H1 (cell line): ENCODE data around the gene KHDRBS2. TPM values are rescaled to one million over a fixed set of nuclear protein-coding genes. Genes with fewer than 3 reads are reported as not detected.

Experiments
- CTCF ChIA-PET: fragments of 300-600 bp; sonication (Branson Sonifier 250); formaldehyde crosslinking; loops from one replicate; lab custom pipeline; 2021; ENCODE audit not compliant: partially characterized antibody; lab: Charles Lee
- POLR2A ChIA-PET: fragments of 300-600 bp; sonication (Branson Sonifier 250); formaldehyde crosslinking; loops from one replicate; lab custom pipeline; 2021; ENCODE audit warnings: inconsistent platforms; ENCODE audit not compliant: partially characterized antibody; lab: Charles Lee
- DNase-seq, 2 experiments: peaks; one replicate each; pipeline versions ENCODE4 v3.0.0 to v3.0.0-alpha.2; 2010 to 2022; ENCODE audit warnings: low spot score in 2 of 2, low read depth in 1 of 2, mixed read lengths in 1 of 2
- FAIRE-seq: peaks from 2 replicates; lab custom pipeline; 2011; peaks lifted over from hg19 to GRCh38; lab: Jason Lieb, UNC
- H2AFZ ChIP-seq: 2 replicates; pipeline ENCODE4 v1.8.1; 2012; ENCODE audit warnings: low read length, inconsistent platforms
- H2AK5ac ChIP-seq: 2 replicates; pipeline ENCODE4 v1.6.1; 2013; ENCODE audit warnings: low read depth, low read length
- H2BK120ac ChIP-seq: replicated peaks from 2 replicates; pipeline ENCODE3; 2013; ENCODE audit warnings: low read depth, low read length, inconsistent platforms
- H2BK12ac ChIP-seq: 2 replicates; pipeline ENCODE4 v1.6.1; 2013; ENCODE audit warnings: low read depth, low read length
- H2BK15ac ChIP-seq: 2 replicates; pipeline ENCODE4 v1.6.1; 2013; ENCODE audit warnings: low read length
- H2BK20ac ChIP-seq: 2 replicates; pipeline ENCODE4 v1.6.1; 2013; ENCODE audit warnings: low read length
- H2BK5ac ChIP-seq: 2 replicates; pipeline ENCODE4 v1.6.1; 2013; ENCODE audit warnings: low read depth, low read length
- H3K14ac ChIP-seq: 2 replicates; pipeline ENCODE4 v1.6.1; 2013; ENCODE audit warnings: inconsistent platforms; ENCODE audit not compliant: insufficient read length
- H3K18ac ChIP-seq: 2 replicates; pipeline ENCODE4 v1.6.1; 2013; ENCODE audit warnings: low read length; ENCODE audit errors: extremely low read depth
- H3K23ac ChIP-seq: 2 replicates; pipeline ENCODE4 v1.6.1; 2013; ENCODE audit warnings: inconsistent platforms; ENCODE audit not compliant: insufficient read length
- H3K23me2 ChIP-seq: 2 replicates; pipeline ENCODE4 v1.6.1; 2013; ENCODE audit warnings: low read depth, low read length
- H3K27ac ChIP-seq: 2 replicates; pipeline ENCODE4 v1.6.1; 2011; ENCODE audit warnings: low read depth, low read length, inconsistent platforms
- H3K27me3 ChIP-seq, 4 experiments: replicated peaks in 1 of 4; 1 replicate in 1 of 4; 2 replicates in 3 of 4; pipeline versions ENCODE4 v1.6.1 to v1.8.1; 2011 to 2013; ENCODE audit warnings: low read length in 3 of 4, mild to moderate bottlenecking in 3 of 4, inconsistent platforms in 2 of 4, mixed read lengths in 2 of 4, moderate library complexity in 1 of 4; ENCODE audit not compliant: control insufficient read depth in 3 of 4, insufficient read depth in 3 of 4; ENCODE audit errors: extremely low read depth in 1 of 4
- H3K36me3 ChIP-seq, 4 experiments: 2 replicates each; pipeline versions ENCODE4 v1.6.1 to v1.8.1; 2011 to 2013; ENCODE audit warnings: mild to moderate bottlenecking in 4 of 4, low read length in 3 of 4, moderate library complexity in 2 of 4, control low read depth in 1 of 4, inconsistent platforms in 1 of 4; ENCODE audit not compliant: insufficient read depth in 4 of 4, control insufficient read depth in 2 of 4
- H3K4ac ChIP-seq: replicated peaks from 2 replicates; pipeline ENCODE3; 2013; ENCODE audit warnings: low read length, low read depth, mixed read lengths, inconsistent platforms; ENCODE audit not compliant: insufficient read length
- H3K4me1 ChIP-seq, 4 experiments: replicated peaks in 1 of 4; 1 replicate in 1 of 4; 2 replicates in 3 of 4; pipeline versions ENCODE4 v1.6.1 to v1.8.1; 2011 to 2013; ENCODE audit warnings: low read length in 3 of 4, inconsistent platforms in 2 of 4, mixed read lengths in 1 of 4; ENCODE audit not compliant: insufficient read depth in 4 of 4, control insufficient read depth in 3 of 4
- H3K4me2 ChIP-seq, 2 experiments: 2 replicates each; pipeline versions ENCODE4 v1.6.1 to v1.8.1; 2011 to 2013; ENCODE audit warnings: low read depth in 2 of 2, low read length in 2 of 2, control low read depth in 1 of 2, inconsistent platforms in 1 of 2, mild to moderate bottlenecking in 1 of 2; ENCODE audit not compliant: insufficient read depth in 1 of 2
- H3K4me3 ChIP-seq, 4 experiments: fragments of 200-600, 300-600 bp in 1 of 4; sonication (generic), shearing (Covaris generic), sonication (Bioruptor Twin) in 1 of 4; 2 replicates each; pipeline versions ENCODE4 v1.5.1 to v1.8.1; 2011 to 2016; ENCODE audit warnings: low read length in 4 of 4, low read depth in 3 of 4, control low read depth in 2 of 4, inconsistent platforms in 2 of 4, mild to moderate bottlenecking in 2 of 4, mixed read lengths in 1 of 4, moderate library complexity in 1 of 4; ENCODE audit not compliant: insufficient read depth in 2 of 4; ENCODE audit errors: extremely low read depth in 1 of 4
- H3K56ac ChIP-seq: replicated peaks from 2 replicates; pipeline ENCODE3; 2013; ENCODE audit warnings: low read depth, mild to moderate bottlenecking, mixed read lengths, low read length, inconsistent platforms; ENCODE audit not compliant: insufficient read length
- H3K79me1 ChIP-seq: 2 replicates; pipeline ENCODE4 v1.6.1; 2013; ENCODE audit warnings: low read depth, low read length, control low read depth
- H3K79me2 ChIP-seq, 2 experiments: 2 replicates each; pipeline versions ENCODE4 v1.6.1 to v1.8.1; 2012 to 2013; ENCODE audit warnings: low read length in 2 of 2, mild to moderate bottlenecking in 2 of 2, inconsistent platforms in 1 of 2; ENCODE audit not compliant: insufficient read depth in 2 of 2, control insufficient read depth in 1 of 2
- H3K9ac ChIP-seq, 4 experiments: replicated peaks in 1 of 4; 1 replicate in 1 of 4; 2 replicates in 3 of 4; pipeline versions ENCODE4 v1.6.1 to v1.8.1; 2011 to 2013; ENCODE audit warnings: low read depth in 3 of 4, low read length in 3 of 4, control low read depth in 2 of 4, mild to moderate bottlenecking in 2 of 4, moderate library complexity in 2 of 4, inconsistent platforms in 1 of 4; ENCODE audit errors: extremely low read depth in 1 of 4
- H3K9me3 ChIP-seq, 2 experiments: 2 replicates each; pipeline versions ENCODE4 v1.6.1 to v1.8.1; 2012 to 2013; ENCODE audit warnings: mild to moderate bottlenecking in 2 of 2, moderate library complexity in 2 of 2, control low read depth in 1 of 2, inconsistent platforms in 1 of 2, low read depth in 1 of 2, low read length in 1 of 2, mixed read lengths in 1 of 2; ENCODE audit not compliant: insufficient read depth in 2 of 2
- H4K20me1 ChIP-seq, 2 experiments: replicated peaks in 1 of 2; 2 replicates each; pipeline versions ENCODE3 to v1.8.1; 2011 to 2013; ENCODE audit warnings: inconsistent platforms in 2 of 2, low read length in 2 of 2, mild to moderate bottlenecking in 1 of 2; ENCODE audit not compliant: insufficient read depth in 2 of 2, control insufficient read depth in 1 of 2
- H4K5ac ChIP-seq: 2 replicates; pipeline ENCODE4 v1.6.1; 2013; ENCODE audit warnings: low read length, low read depth, mixed read lengths, inconsistent platforms; ENCODE audit not compliant: insufficient read length
- H4K8ac ChIP-seq: 2 replicates; pipeline ENCODE4 v1.8.0; 2013; ENCODE audit warnings: mild to moderate bottlenecking, moderate library complexity, low read length, inconsistent platforms; ENCODE audit not compliant: insufficient read depth; ENCODE audit errors: extremely low read depth
- H4K91ac ChIP-seq: replicated peaks from 2 replicates; pipeline ENCODE3; 2013; ENCODE audit warnings: low read length, mixed read lengths, inconsistent platforms; ENCODE audit not compliant: insufficient read length
- ASH2L ChIP-seq: fragments of 200-600, 300-600 bp; sonication (generic); IDR thresholded peaks from one replicate; pipeline ENCODE4 v1.7.1; 2017; ENCODE audit warnings: low read length
- SIX5 ChIP-seq: IDR thresholded peaks from 2 replicates; pipeline ENCODE4 v1.6.1; 2011; ENCODE audit warnings: mild to moderate bottlenecking, low read depth, low read length
- whole genome bisulfite sequencing, 2 experiments: shearing (Covaris generic) in 1 of 2; methylation state at CpG; one replicate each; pipeline versions ENCODE4 v1.1.6 to v1.1.7; 2013 to 2015; ENCODE audit warnings: low lambda C conversion rate in 2 of 2, mixed read lengths in 2 of 2, inconsistent platforms in 1 of 2, low coverage in 1 of 2, missing lambda C conversion rate in 1 of 2; ENCODE audit not compliant: insufficient replicate concordance in 2 of 2, insufficient coverage in 1 of 2, insufficient read length in 1 of 2; ENCODE audit errors: extremely low coverage in 1 of 2, missing lambda C conversion rate in 1 of 2; 5-methylcytosine and 5-hydroxymethylcytosine counted together
- polyA plus RNA-seq, 7 experiments: library from polyadenylated mRNA; depleted of rRNA in 3 of 7; stranded (reverse) in 5 of 7; unstranded in 2 of 7; fragments of >200 nt in 5 of 7; fragments of 200-250 nt in 2 of 7; gene quantifications; 1 replicate in 5 of 7; 2 replicates in 1 of 7; 4 replicates in 1 of 7; pipeline versions ENCODE4 v1.2.1 to v1.2.3, GENCODE V29; 2011 to 2013; ENCODE audit warnings: missing spikeins in 2 of 7, mixed read lengths in 2 of 7
- total RNA-seq: library from RNA; stranded (reverse); fragmentation: NEBNext Ultra II Directional; extraction: Animal tissue kit (Norgen Biotek cat#: 25700); gene quantifications from 2 replicates; pipeline ENCODE4 v1.2.1, GENCODE V29; 2021
- TF ChIP-seq, protein P1 (sequence below): IDR thresholded peaks from 2 replicates; pipeline ENCODE4 v1.6.1; 2012; ENCODE audit warnings: inconsistent platforms

The KHDRBS2 gene
- total and polyA plus RNA-seq, 2 of the 8 experiments (the other 6 are each of a cell fraction or from before 2014, with no cell fraction given) = 5.2 to 7.7 TPM

DNA sequence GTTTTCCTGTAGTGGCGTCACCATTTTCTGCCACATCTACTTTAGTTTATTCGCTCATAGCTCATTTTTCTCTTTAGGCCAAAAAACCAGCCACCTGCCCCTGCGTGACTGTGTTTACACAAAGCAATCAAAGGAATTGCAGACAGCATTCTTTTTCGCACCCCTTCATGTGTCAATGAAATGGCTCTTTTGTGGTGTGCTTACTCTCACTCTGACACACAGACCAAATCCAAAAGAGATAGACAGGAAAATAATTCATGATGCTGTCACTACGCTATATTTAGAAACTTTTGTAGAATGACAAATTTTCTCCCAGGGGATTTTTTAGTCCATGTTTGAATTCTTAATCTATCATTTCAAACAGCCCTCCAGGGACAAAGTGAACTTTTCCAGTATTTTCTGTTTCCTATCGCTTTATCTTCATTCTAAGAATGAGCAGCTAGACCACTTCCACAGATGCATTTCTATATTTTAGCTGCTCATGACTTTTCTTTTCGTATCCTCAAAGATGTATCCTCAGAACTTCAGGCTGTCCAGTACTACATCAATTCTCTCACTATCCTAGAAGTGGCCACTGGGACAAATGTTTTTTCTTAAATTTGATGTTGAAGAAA is 37.9 kb upstream of the KHDRBS2 start:
- no peak overlapping the region for H3K4me2 ChIP-seq
- H3K9me3 ChIP-seq = no peaks in the 10 kb centered on the region
- H3K56ac ChIP-seq = no peak overlapping the region
- H3K79me2 ChIP-seq = no peaks in the 10 kb centered on the region
- ChIA-PET POLR2A (no interaction called here), CTCF (interaction anchor here (0.6 kb wide), 1 partner anchor 24 kb away, joined by 4 read pairs; no protein-coding TSS in a partner anchor)
- H3K79me1 ChIP-seq = no peaks in the 10 kb centered on the region
- H4K91ac ChIP-seq = no peak overlapping the region
- H3K4ac ChIP-seq = no peak overlapping the region
- no peak overlapping the region for H2BK5ac ChIP-seq
- H3K9ac ChIP-seq = no peak overlapping the region
- H2AK5ac ChIP-seq = no peak overlapping the region
- H3K4me3 ChIP-seq = no peak overlapping the region
- H2AFZ ChIP-seq = no peak overlapping the region
- 93% methylated on average over 7 of the region's 7 CpGs; no CpG with 5 or more reads in 1 of the 2 experiments for WGBS, 2 experiments
- no peak for FAIRE-seq
- H3K36me3 ChIP-seq = no peaks in the 10 kb centered on the region
- H3K4me1 ChIP-seq = peaks cover 0 to 8% (median 0%) of the 10 kb centered on the region in 4 experiments; a peak in 3 of 7 replicates
- H3K27ac ChIP-seq = no peak overlapping the region
- H3K18ac ChIP-seq = no peak overlapping the region
- no peak overlapping the region for H2BK20ac ChIP-seq
- no peak overlapping the region for H3K23ac ChIP-seq
- H4K20me1 ChIP-seq = no peaks in the 10 kb centered on the region
- no peak overlapping the region for H4K5ac ChIP-seq
- H2BK15ac ChIP-seq = no peak overlapping the region
- H2BK120ac ChIP-seq = no peak overlapping the region
- H2BK12ac ChIP-seq = no peak overlapping the region
- H3K27me3 ChIP-seq = no peaks in the 10 kb centered on the region
- H3K23me2 ChIP-seq = no peaks in the 10 kb centered on the region; the same call in 1 of the 2 replicates
- no peak for DNase-seq
- TF ChIP-seq, protein P1, sequence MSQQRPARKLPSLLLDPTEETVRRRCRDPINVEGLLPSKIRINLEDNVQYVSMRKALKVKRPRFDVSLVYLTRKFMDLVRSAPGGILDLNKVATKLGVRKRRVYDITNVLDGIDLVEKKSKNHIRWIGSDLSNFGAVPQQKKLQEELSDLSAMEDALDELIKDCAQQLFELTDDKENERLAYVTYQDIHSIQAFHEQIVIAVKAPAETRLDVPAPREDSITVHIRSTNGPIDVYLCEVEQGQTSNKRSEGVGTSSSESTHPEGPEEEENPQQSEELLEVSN = no peak
- TF ChIP-seq SIX5 (no peak), ASH2L (no peak)
- TF ChIP-seq, all 59 proteins: peak for 0
- no peak overlapping the region for H4K8ac ChIP-seq
- no peak overlapping the region for H3K14ac ChIP-seq
